ENCODE measurements around the gene GARRE1.
A peak's percentile ranks its signal among the peaks of the same experiment; 100 is the strongest.

GARRE1 gene

DNA sequence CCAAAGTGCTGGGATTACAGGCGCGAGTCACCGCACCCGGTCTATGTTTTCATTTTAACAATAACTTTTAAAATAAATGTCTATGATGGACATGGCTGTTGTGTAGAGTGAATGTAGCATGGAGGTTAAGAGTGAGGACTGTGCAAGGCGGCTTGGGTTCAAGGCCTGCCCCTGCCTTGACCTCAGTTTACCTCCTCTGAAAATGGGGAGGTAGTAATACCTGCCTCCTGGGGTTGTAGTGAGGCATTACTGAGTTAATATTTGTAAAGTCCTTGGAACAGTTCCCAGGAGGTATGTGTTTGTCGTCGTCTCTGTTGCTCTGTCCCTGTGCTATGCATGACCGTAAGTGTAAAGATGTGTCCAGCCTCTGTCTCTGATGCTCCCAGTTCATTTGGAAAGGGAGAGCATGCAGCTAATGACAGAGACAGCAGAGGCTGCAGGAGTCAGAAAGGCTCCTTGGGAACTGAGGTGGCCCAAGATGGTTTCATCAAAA is 9.4 kb downstream of the GARRE1 start:
- Histone ChIP-seq H3K79me2 (ENCODE audit: control insufficient read depth, low read length) (peaks cover 55% of the 10 kb centered on the region), H4K20me1 (ENCODE audit: control insufficient read depth, insufficient read depth, low read depth, low read length) (no peaks in the 10 kb centered on the region)

DNA sequence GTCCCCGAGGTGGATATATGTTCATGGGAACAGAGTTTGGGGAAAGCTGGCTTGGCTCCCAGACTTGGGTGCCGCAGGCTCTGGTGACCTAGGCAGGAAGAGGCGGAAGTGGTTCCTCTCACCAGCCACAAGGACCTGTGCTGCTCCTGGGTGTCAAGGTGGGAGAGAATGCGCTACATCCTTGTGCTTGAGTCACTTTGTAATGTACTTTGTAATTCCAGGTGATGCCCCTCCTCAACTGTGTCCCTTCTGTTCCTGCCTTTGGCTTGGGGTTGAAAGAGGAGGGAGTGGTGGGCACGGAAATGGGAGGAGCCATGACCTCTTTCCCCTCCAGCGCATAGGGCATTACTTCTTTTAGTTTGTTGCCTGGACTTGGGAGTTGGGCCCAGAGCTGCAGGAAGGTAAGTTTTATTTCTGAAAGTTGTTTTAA is 10.9 kb downstream of the GARRE1 start:
- peaks cover 58% of the 10 kb centered on the region for H3K79me2 ChIP-seq (ENCODE audit: control insufficient read depth, low read length)
- peaks cover 51% of the 10 kb centered on the region for H3K4me1 ChIP-seq (ENCODE audit: control insufficient read depth, low read length)
- H3K36me3 ChIP-seq (ENCODE audit: control insufficient read depth, low read length), result no peaks in the 10 kb centered on the region; the same call in 1 of the 2 replicates
- no peaks in the 10 kb centered on the region for H3K27me3 ChIP-seq (ENCODE audit: control insufficient read depth, low read length)
- no peak overlapping the region for H3K27ac ChIP-seq (ENCODE audit: low read depth, low read length)
- no peak for TF ChIP-seq EZH2phosphoT487 (IDR thresholded peaks at IDR 0.05; ENCODE audit: borderline replicate concordance, low read length)
- TF ChIP-seq, protein P1, sequence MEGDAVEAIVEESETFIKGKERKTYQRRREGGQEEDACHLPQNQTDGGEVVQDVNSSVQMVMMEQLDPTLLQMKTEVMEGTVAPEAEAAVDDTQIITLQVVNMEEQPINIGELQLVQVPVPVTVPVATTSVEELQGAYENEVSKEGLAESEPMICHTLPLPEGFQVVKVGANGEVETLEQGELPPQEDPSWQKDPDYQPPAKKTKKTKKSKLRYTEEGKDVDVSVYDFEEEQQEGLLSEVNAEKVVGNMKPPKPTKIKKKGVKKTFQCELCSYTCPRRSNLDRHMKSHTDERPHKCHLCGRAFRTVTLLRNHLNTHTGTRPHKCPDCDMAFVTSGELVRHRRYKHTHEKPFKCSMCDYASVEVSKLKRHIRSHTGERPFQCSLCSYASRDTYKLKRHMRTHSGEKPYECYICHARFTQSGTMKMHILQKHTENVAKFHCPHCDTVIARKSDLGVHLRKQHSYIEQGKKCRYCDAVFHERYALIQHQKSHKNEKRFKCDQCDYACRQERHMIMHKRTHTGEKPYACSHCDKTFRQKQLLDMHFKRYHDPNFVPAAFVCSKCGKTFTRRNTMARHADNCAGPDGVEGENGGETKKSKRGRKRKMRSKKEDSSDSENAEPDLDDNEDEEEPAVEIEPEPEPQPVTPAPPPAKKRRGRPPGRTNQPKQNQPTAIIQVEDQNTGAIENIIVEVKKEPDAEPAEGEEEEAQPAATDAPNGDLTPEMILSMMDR (IDR thresholded peaks at IDR 0.05; ENCODE audit: low read depth, low read length, poor library complexity, severe bottlenecking), result no peak
- H3F3A ChIP-seq (ENCODE audit: control insufficient read depth, insufficient read depth), result peaks cover 20% of the 10 kb centered on the region
- no peak overlapping the region for H3K4me2 ChIP-seq (ENCODE audit: low read length)
- no peaks in the 10 kb centered on the region for H4K20me1 ChIP-seq (ENCODE audit: control insufficient read depth, insufficient read depth, low read depth, low read length)
- H3K4me3 ChIP-seq (ENCODE audit: low read length), result no peak overlapping the region
- no peaks in the 10 kb centered on the region for H3K9me2 ChIP-seq (replicated peaks; ENCODE audit: control insufficient read depth, low read length)
- H3K9me3 ChIP-seq (ENCODE audit: control insufficient read depth, insufficient read depth, low read length), result no peaks in the 10 kb centered on the region

More for the DNA sequence above, 9.4 kb downstream of the GARRE1 start:
- Histone ChIP-seq H3K36me3 (ENCODE audit: control insufficient read depth, low read length) (no peaks in the 10 kb centered on the region), H3K27me3 (ENCODE audit: control insufficient read depth, low read length) (no peaks in the 10 kb centered on the region), H3K4me3 (ENCODE audit: low read length) (no peak overlapping the region), H3K4me1 (ENCODE audit: control insufficient read depth, low read length) (peaks cover 37% of the 10 kb centered on the region), H3K9me3 (ENCODE audit: control insufficient read depth, insufficient read depth, low read length) (no peaks in the 10 kb centered on the region), H3K4me2 (ENCODE audit: low read length) (no peak overlapping the region), H3K9me2 (replicated peaks; ENCODE audit: control insufficient read depth, low read length) (no peaks in the 10 kb centered on the region), H3F3A (ENCODE audit: control insufficient read depth, insufficient read depth) (peaks cover 8% of the 10 kb centered on the region), H3K27ac (ENCODE audit: low read depth, low read length) (no peak overlapping the region)
- no peak for TF ChIP-seq EZH2phosphoT487 (IDR thresholded peaks at IDR 0.05; ENCODE audit: borderline replicate concordance, low read length)
- TF ChIP-seq, protein P1 (IDR thresholded peaks at IDR 0.05; ENCODE audit: low read depth, low read length, poor library complexity, severe bottlenecking), result no peak

DNA sequence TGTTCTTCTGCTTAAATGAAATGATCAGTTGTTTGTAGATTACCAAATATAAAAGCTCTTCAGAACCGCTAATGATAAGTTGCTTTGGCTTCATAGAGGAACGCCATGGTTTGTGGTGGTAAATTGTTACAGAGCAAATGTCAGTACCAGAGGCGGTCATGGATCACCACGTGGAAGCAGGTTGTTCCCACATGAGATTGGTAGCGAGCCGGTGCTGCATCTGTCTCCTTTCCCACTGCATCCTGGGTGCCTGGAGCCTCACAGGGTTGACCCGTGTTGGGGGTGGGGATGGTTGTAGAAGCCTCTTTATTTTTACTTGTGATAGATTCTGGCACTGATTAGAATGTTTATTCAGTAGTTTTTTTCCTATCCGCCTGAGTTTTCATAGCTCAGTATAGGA is 14.7 kb downstream of the GARRE1 start:
- peak overlapping the region; percentile 71 for H3K4me3 ChIP-seq (ENCODE audit: low read length)
- H3K27ac ChIP-seq (ENCODE audit: low read depth, low read length), result peak overlapping the region; percentile 94
- peak overlapping the region; percentile 93 for H3K4me2 ChIP-seq (ENCODE audit: low read length)

More for the DNA sequence above, 14.7 kb downstream of the GARRE1 start:
- Histone ChIP-seq H3K27me3 (ENCODE audit: control insufficient read depth, low read length) (no peaks in the 10 kb centered on the region), H3K79me2 (ENCODE audit: control insufficient read depth, low read length) (peaks cover 83% of the 10 kb centered on the region), H3K9me2 (replicated peaks; ENCODE audit: control insufficient read depth, low read length) (no peaks in the 10 kb centered on the region), H4K20me1 (ENCODE audit: control insufficient read depth, insufficient read depth, low read depth, low read length) (no peaks in the 10 kb centered on the region), H3K9me3 (ENCODE audit: control insufficient read depth, insufficient read depth, low read length) (no peaks in the 10 kb centered on the region), H3F3A (ENCODE audit: control insufficient read depth, insufficient read depth) (peaks cover 26% of the 10 kb centered on the region), H3K36me3 (ENCODE audit: control insufficient read depth, low read length) (peaks cover 2% of the 10 kb centered on the region; the same call in 1 of the 2 replicates), H3K4me1 (ENCODE audit: control insufficient read depth, low read length) (peaks cover 90% of the 10 kb centered on the region)
- TF ChIP-seq, protein P1 (IDR thresholded peaks at IDR 0.05; ENCODE audit: low read depth, low read length, poor library complexity, severe bottlenecking), result no peak
- no peak for TF ChIP-seq EZH2phosphoT487 (IDR thresholded peaks at IDR 0.05; ENCODE audit: borderline replicate concordance, low read length)

Data from DOHH2 (cell line).